Measurements from ENCODE around the gene ZNF462. TPM values are rescaled to one million over a fixed set of nuclear protein-coding genes. Genes with fewer than 3 reads are reported as not detected.

ZNF462 gene
- total and polyA plus RNA-seq, 12 donors: 4.9 to 86.9 (median 38.5) TPM

GRCh38 chr9:106992186-106992585 is 129.2 kb downstream of the ZNF462 start:
- no peaks in the 10 kb centered on the region for H3K27me3 ChIP-seq
- WGBS, 4 donors: 95 to 100% (median 98%) methylated on average over 5 of the region's 5 CpGs
- no peak for DNase-seq
- no peaks in the 10 kb centered on the region for H3K9me3 ChIP-seq (replicated peaks in 1 of 3)
- no peak overlapping the region for H3K27ac ChIP-seq
- no peak overlapping the region for H3K4me3 ChIP-seq
- no peaks in the 10 kb centered on the region for H3K4me1 ChIP-seq (replicated peaks in 1 of 2)
- TF ChIP-seq, protein P1, sequence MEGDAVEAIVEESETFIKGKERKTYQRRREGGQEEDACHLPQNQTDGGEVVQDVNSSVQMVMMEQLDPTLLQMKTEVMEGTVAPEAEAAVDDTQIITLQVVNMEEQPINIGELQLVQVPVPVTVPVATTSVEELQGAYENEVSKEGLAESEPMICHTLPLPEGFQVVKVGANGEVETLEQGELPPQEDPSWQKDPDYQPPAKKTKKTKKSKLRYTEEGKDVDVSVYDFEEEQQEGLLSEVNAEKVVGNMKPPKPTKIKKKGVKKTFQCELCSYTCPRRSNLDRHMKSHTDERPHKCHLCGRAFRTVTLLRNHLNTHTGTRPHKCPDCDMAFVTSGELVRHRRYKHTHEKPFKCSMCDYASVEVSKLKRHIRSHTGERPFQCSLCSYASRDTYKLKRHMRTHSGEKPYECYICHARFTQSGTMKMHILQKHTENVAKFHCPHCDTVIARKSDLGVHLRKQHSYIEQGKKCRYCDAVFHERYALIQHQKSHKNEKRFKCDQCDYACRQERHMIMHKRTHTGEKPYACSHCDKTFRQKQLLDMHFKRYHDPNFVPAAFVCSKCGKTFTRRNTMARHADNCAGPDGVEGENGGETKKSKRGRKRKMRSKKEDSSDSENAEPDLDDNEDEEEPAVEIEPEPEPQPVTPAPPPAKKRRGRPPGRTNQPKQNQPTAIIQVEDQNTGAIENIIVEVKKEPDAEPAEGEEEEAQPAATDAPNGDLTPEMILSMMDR (IDR thresholded peaks at IDR 0.05): no peak
- TF ChIP-seq POLR2A (IDR thresholded peaks at IDR 0.05): no peak
- intact Hi-C loops (cut with DNase I): no loop called here
- no peaks in the 10 kb centered on the region for H3K36me3 ChIP-seq (replicated peaks in 1 of 2)

DNA sequence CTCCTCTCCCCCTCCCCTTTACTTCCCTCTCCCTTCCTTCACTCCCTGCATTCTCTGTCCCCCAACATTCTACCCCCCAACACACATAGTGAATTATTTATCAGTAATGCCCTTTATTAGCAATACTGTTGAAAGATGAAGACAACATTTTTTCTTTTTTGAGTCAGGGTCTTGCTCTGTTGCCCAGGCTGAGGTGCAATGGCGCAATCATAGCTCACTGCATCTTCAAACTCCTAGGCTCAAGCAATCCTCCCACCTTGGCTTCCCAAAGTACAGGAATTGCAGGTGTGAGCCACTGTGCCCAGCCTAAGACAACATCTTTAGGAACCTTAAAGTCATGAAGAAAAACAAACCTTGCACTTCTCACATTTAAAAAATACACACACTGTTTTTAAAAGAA is 130.6 kb downstream of the ZNF462 start:
- no peak overlapping the region for H3K27ac ChIP-seq
- H3K4me1 ChIP-seq (replicated peaks in 1 of 2): no peaks in the 10 kb centered on the region
- TF ChIP-seq POLR2A (IDR thresholded peaks at IDR 0.05): no peak
- TF ChIP-seq, protein P1 (IDR thresholded peaks at IDR 0.05): no peak
- H3K36me3 ChIP-seq (replicated peaks in 1 of 2): no peaks in the 10 kb centered on the region
- WGBS, 4 donors: 94 to 100% (median 98%) methylated on average over 1 of the region's 1 CpG
- H3K27me3 ChIP-seq: no peaks in the 10 kb centered on the region
- no peak for DNase-seq
- no peaks in the 10 kb centered on the region for H3K9me3 ChIP-seq (replicated peaks in 1 of 3)
- intact Hi-C loops (cut with DNase I): no loop called here
- no peak overlapping the region for H3K4me3 ChIP-seq

- H3K27me3 ChIP-seq: no peaks in the 10 kb centered on the region
- intact Hi-C loops (cut with DNase I): no loop called here
- no peaks in the 10 kb centered on the region for H3K9me3 ChIP-seq (replicated peaks in 1 of 3)
- H3K4me3 ChIP-seq: no peak overlapping the region
- no peak for TF ChIP-seq POLR2A (IDR thresholded peaks at IDR 0.05)
- TF ChIP-seq, protein P1 (IDR thresholded peaks at IDR 0.05): no peak
- 80 to 88% (median 86%) methylated on average over 4 of the region's 4 CpGs for WGBS, 4 donors
- H3K36me3 ChIP-seq (replicated peaks in 1 of 2): no peaks in the 10 kb centered on the region
- no peaks in the 10 kb centered on the region for H3K4me1 ChIP-seq (replicated peaks in 1 of 2)
- no peak for DNase-seq
- no peak overlapping the region for H3K27ac ChIP-seq
Measured at GRCh38 chr9:106994463-106994862, 131.5 kb downstream of the ZNF462 start.

GRCh38 chr9:107000218-107000617 is 137.3 kb downstream of the ZNF462 start:
- Histone ChIP-seq H3K27ac (no peak overlapping the region), H3K9me3 (replicated peaks in 1 of 3) (no peaks in the 10 kb centered on the region), H3K27me3 (no peaks in the 10 kb centered on the region), H3K36me3 (replicated peaks in 1 of 2) (peaks cover 0 to 10% of the 10 kb centered on the region in 2 donors), H3K4me3 (no peak overlapping the region), H3K4me1 (replicated peaks in 1 of 2) (no peaks in the 10 kb centered on the region)
- WGBS, 4 donors: 91 to 96% (median 94%) methylated on average over 3 of the region's 3 CpGs
- DNase-seq: no peak
- intact Hi-C loops (cut with DNase I): no loop called here
- TF ChIP-seq, protein P1 (IDR thresholded peaks at IDR 0.05): no peak
- no peak for TF ChIP-seq POLR2A (IDR thresholded peaks at IDR 0.05)
